H1 (cell line): ENCODE measurements around the gene THOP1. TPM values are rescaled to one million over a fixed set of nuclear protein-coding genes. Genes with fewer than 3 reads are reported as not detected.

Experiments used
- CTCF ChIA-PET: fragments of 300-600 bp; sonication (Branson Sonifier 250); formaldehyde crosslinking; loops from one replicate; lab custom pipeline; 2021; ENCODE audit not compliant: partially characterized antibody; lab: Charles Lee
- POLR2A ChIA-PET: fragments of 300-600 bp; sonication (Branson Sonifier 250); formaldehyde crosslinking; loops from one replicate; lab custom pipeline; 2021; ENCODE audit warnings: inconsistent platforms; ENCODE audit not compliant: partially characterized antibody; lab: Charles Lee
- DNase-seq, 2 experiments: peaks; one replicate each; pipeline versions ENCODE4 v3.0.0 to v3.0.0-alpha.2; 2010 to 2022; ENCODE audit warnings: low spot score in 2 of 2, low read depth in 1 of 2, mixed read lengths in 1 of 2
- FAIRE-seq: peaks from 2 replicates; lab custom pipeline; 2011; peaks lifted over from hg19 to GRCh38; lab: Jason Lieb, UNC
- H2AFZ ChIP-seq: 2 replicates; pipeline ENCODE4 v1.8.1; 2012; ENCODE audit warnings: low read length, inconsistent platforms
- H2AK5ac ChIP-seq: 2 replicates; pipeline ENCODE4 v1.6.1; 2013; ENCODE audit warnings: low read depth, low read length
- H2BK120ac ChIP-seq: replicated peaks from 2 replicates; pipeline ENCODE3; 2013; ENCODE audit warnings: low read depth, low read length, inconsistent platforms
- H2BK12ac ChIP-seq: 2 replicates; pipeline ENCODE4 v1.6.1; 2013; ENCODE audit warnings: low read depth, low read length
- H2BK15ac ChIP-seq: 2 replicates; pipeline ENCODE4 v1.6.1; 2013; ENCODE audit warnings: low read length
- H2BK20ac ChIP-seq: 2 replicates; pipeline ENCODE4 v1.6.1; 2013; ENCODE audit warnings: low read length
- H2BK5ac ChIP-seq: 2 replicates; pipeline ENCODE4 v1.6.1; 2013; ENCODE audit warnings: low read depth, low read length
- H3K14ac ChIP-seq: 2 replicates; pipeline ENCODE4 v1.6.1; 2013; ENCODE audit warnings: inconsistent platforms; ENCODE audit not compliant: insufficient read length
- H3K18ac ChIP-seq: 2 replicates; pipeline ENCODE4 v1.6.1; 2013; ENCODE audit warnings: low read length; ENCODE audit errors: extremely low read depth
- H3K23ac ChIP-seq: 2 replicates; pipeline ENCODE4 v1.6.1; 2013; ENCODE audit warnings: inconsistent platforms; ENCODE audit not compliant: insufficient read length
- H3K23me2 ChIP-seq: 2 replicates; pipeline ENCODE4 v1.6.1; 2013; ENCODE audit warnings: low read depth, low read length
- H3K27ac ChIP-seq: 2 replicates; pipeline ENCODE4 v1.6.1; 2011; ENCODE audit warnings: low read depth, low read length, inconsistent platforms
- H3K27me3 ChIP-seq, 4 experiments: replicated peaks in 1 of 4; 1 replicate in 1 of 4; 2 replicates in 3 of 4; pipeline versions ENCODE4 v1.6.1 to v1.8.1; 2011 to 2013; ENCODE audit warnings: low read length in 3 of 4, mild to moderate bottlenecking in 3 of 4, inconsistent platforms in 2 of 4, mixed read lengths in 2 of 4, moderate library complexity in 1 of 4; ENCODE audit not compliant: control insufficient read depth in 3 of 4, insufficient read depth in 3 of 4; ENCODE audit errors: extremely low read depth in 1 of 4
- H3K36me3 ChIP-seq, 4 experiments: 2 replicates each; pipeline versions ENCODE4 v1.6.1 to v1.8.1; 2011 to 2013; ENCODE audit warnings: mild to moderate bottlenecking in 4 of 4, low read length in 3 of 4, moderate library complexity in 2 of 4, control low read depth in 1 of 4, inconsistent platforms in 1 of 4; ENCODE audit not compliant: insufficient read depth in 4 of 4, control insufficient read depth in 2 of 4
- H3K4ac ChIP-seq: replicated peaks from 2 replicates; pipeline ENCODE3; 2013; ENCODE audit warnings: low read length, low read depth, mixed read lengths, inconsistent platforms; ENCODE audit not compliant: insufficient read length
- H3K4me1 ChIP-seq, 4 experiments: replicated peaks in 1 of 4; 1 replicate in 1 of 4; 2 replicates in 3 of 4; pipeline versions ENCODE4 v1.6.1 to v1.8.1; 2011 to 2013; ENCODE audit warnings: low read length in 3 of 4, inconsistent platforms in 2 of 4, mixed read lengths in 1 of 4; ENCODE audit not compliant: insufficient read depth in 4 of 4, control insufficient read depth in 3 of 4
- H3K4me2 ChIP-seq, 2 experiments: 2 replicates each; pipeline versions ENCODE4 v1.6.1 to v1.8.1; 2011 to 2013; ENCODE audit warnings: low read depth in 2 of 2, low read length in 2 of 2, control low read depth in 1 of 2, inconsistent platforms in 1 of 2, mild to moderate bottlenecking in 1 of 2; ENCODE audit not compliant: insufficient read depth in 1 of 2
- H3K4me3 ChIP-seq, 4 experiments: fragments of 200-600, 300-600 bp in 1 of 4; sonication (generic), shearing (Covaris generic), sonication (Bioruptor Twin) in 1 of 4; 2 replicates each; pipeline versions ENCODE4 v1.5.1 to v1.8.1; 2011 to 2016; ENCODE audit warnings: low read length in 4 of 4, low read depth in 3 of 4, control low read depth in 2 of 4, inconsistent platforms in 2 of 4, mild to moderate bottlenecking in 2 of 4, mixed read lengths in 1 of 4, moderate library complexity in 1 of 4; ENCODE audit not compliant: insufficient read depth in 2 of 4; ENCODE audit errors: extremely low read depth in 1 of 4
- H3K56ac ChIP-seq: replicated peaks from 2 replicates; pipeline ENCODE3; 2013; ENCODE audit warnings: low read depth, mild to moderate bottlenecking, mixed read lengths, low read length, inconsistent platforms; ENCODE audit not compliant: insufficient read length
- H3K79me1 ChIP-seq: 2 replicates; pipeline ENCODE4 v1.6.1; 2013; ENCODE audit warnings: low read depth, low read length, control low read depth
- H3K79me2 ChIP-seq, 2 experiments: 2 replicates each; pipeline versions ENCODE4 v1.6.1 to v1.8.1; 2012 to 2013; ENCODE audit warnings: low read length in 2 of 2, mild to moderate bottlenecking in 2 of 2, inconsistent platforms in 1 of 2; ENCODE audit not compliant: insufficient read depth in 2 of 2, control insufficient read depth in 1 of 2
- H3K9ac ChIP-seq, 4 experiments: replicated peaks in 1 of 4; 1 replicate in 1 of 4; 2 replicates in 3 of 4; pipeline versions ENCODE4 v1.6.1 to v1.8.1; 2011 to 2013; ENCODE audit warnings: low read depth in 3 of 4, low read length in 3 of 4, control low read depth in 2 of 4, mild to moderate bottlenecking in 2 of 4, moderate library complexity in 2 of 4, inconsistent platforms in 1 of 4; ENCODE audit errors: extremely low read depth in 1 of 4
- H3K9me3 ChIP-seq, 2 experiments: 2 replicates each; pipeline versions ENCODE4 v1.6.1 to v1.8.1; 2012 to 2013; ENCODE audit warnings: mild to moderate bottlenecking in 2 of 2, moderate library complexity in 2 of 2, control low read depth in 1 of 2, inconsistent platforms in 1 of 2, low read depth in 1 of 2, low read length in 1 of 2, mixed read lengths in 1 of 2; ENCODE audit not compliant: insufficient read depth in 2 of 2
- H4K20me1 ChIP-seq, 2 experiments: replicated peaks in 1 of 2; 2 replicates each; pipeline versions ENCODE3 to v1.8.1; 2011 to 2013; ENCODE audit warnings: inconsistent platforms in 2 of 2, low read length in 2 of 2, mild to moderate bottlenecking in 1 of 2; ENCODE audit not compliant: insufficient read depth in 2 of 2, control insufficient read depth in 1 of 2
- H4K5ac ChIP-seq: 2 replicates; pipeline ENCODE4 v1.6.1; 2013; ENCODE audit warnings: low read length, low read depth, mixed read lengths, inconsistent platforms; ENCODE audit not compliant: insufficient read length
- H4K8ac ChIP-seq: 2 replicates; pipeline ENCODE4 v1.8.0; 2013; ENCODE audit warnings: mild to moderate bottlenecking, moderate library complexity, low read length, inconsistent platforms; ENCODE audit not compliant: insufficient read depth; ENCODE audit errors: extremely low read depth
- H4K91ac ChIP-seq: replicated peaks from 2 replicates; pipeline ENCODE3; 2013; ENCODE audit warnings: low read length, mixed read lengths, inconsistent platforms; ENCODE audit not compliant: insufficient read length
- JUND ChIP-seq: IDR thresholded peaks from 2 replicates; pipeline ENCODE4 v1.6.1; 2011; ENCODE audit warnings: mild to moderate bottlenecking, improper control_type of control experiment, low read length
- MAX ChIP-seq: IDR thresholded peaks from 2 replicates; pipeline ENCODE4 v1.6.1; 2012; ENCODE audit warnings: inconsistent platforms
- TCF12 ChIP-seq: IDR thresholded peaks from 2 replicates; pipeline ENCODE4 v1.6.1; 2011; ENCODE audit warnings: low read depth, mild to moderate bottlenecking, low read length
- YY1 ChIP-seq: IDR thresholded peaks from 2 replicates; pipeline ENCODE4 v1.6.1; 2011; ENCODE audit warnings: low read depth, mild to moderate bottlenecking, low read length
- WGBS, 2 experiments: shearing (Covaris generic) in 1 of 2; methylation state at CpG; one replicate each; pipeline versions ENCODE4 v1.1.6 to v1.1.7; 2013 to 2015; ENCODE audit warnings: low lambda C conversion rate in 2 of 2, mixed read lengths in 2 of 2, inconsistent platforms in 1 of 2, low coverage in 1 of 2, missing lambda C conversion rate in 1 of 2; ENCODE audit not compliant: insufficient replicate concordance in 2 of 2, insufficient coverage in 1 of 2, insufficient read length in 1 of 2; ENCODE audit errors: extremely low coverage in 1 of 2, missing lambda C conversion rate in 1 of 2; 5-methylcytosine and 5-hydroxymethylcytosine counted together
- polyA plus RNA-seq, 7 experiments: library from polyadenylated mRNA; depleted of rRNA in 3 of 7; stranded (reverse) in 5 of 7; unstranded in 2 of 7; fragments of >200 nt in 5 of 7; fragments of 200-250 nt in 2 of 7; gene quantifications; 1 replicate in 5 of 7; 2 replicates in 1 of 7; 4 replicates in 1 of 7; pipeline versions ENCODE4 v1.2.1 to v1.2.3, GENCODE V29; 2011 to 2013; ENCODE audit warnings: missing spikeins in 2 of 7, mixed read lengths in 2 of 7
- total RNA-seq: library from RNA; stranded (reverse); fragmentation: NEBNext Ultra II Directional; extraction: Animal tissue kit (Norgen Biotek cat#: 25700); gene quantifications from 2 replicates; pipeline ENCODE4 v1.2.1, GENCODE V29; 2021

Gene THOP1
- total and polyA plus RNA-seq, 2 of the 8 experiments (the other 6 are each of a cell fraction or from before 2014, with no cell fraction given): 136 to 159 TPM

- Histone ChIP-seq H3K79me2 (peaks cover 64 to 89% of the 10 kb centered on the region in 2 experiments), H3K18ac (no peak overlapping the region), H3K23ac (no peak overlapping the region), H3K27me3 (no peaks in the 10 kb centered on the region), H3K14ac (no peak overlapping the region), H3K23me2 (no peaks in the 10 kb centered on the region), H3K4me3 (no peak overlapping the region), H2AK5ac (no peak overlapping the region), H3K4me2 (no peak overlapping the region), H3K9ac (no peak overlapping the region; a peak in 1 of 7 replicates), H3K4ac (no peak overlapping the region), H3K9me3 (no peaks in the 10 kb centered on the region), H2BK12ac (0 out of 2 replicates have a peak overlapping the region, but pooled peaks have one; percentile 17), H4K5ac (no peak overlapping the region), H2AFZ (no peak overlapping the region), H4K91ac (no peak overlapping the region), H4K20me1 (peaks cover 22 to 54% of the 10 kb centered on the region in 2 experiments), H3K36me3 (no peaks in the 10 kb centered on the region), H3K79me1 (peaks cover 22% of the 10 kb centered on the region), H2BK15ac (no peak overlapping the region), H3K27ac (no peak overlapping the region)
- ChIA-PET CTCF (interaction anchor here (1.3 to 4.4 kb wide), 2 partner anchors 26 to 127 kb away, joined by 6 to 16 read pairs; no protein-coding TSS in a partner anchor), POLR2A (interaction anchor here (0.6 to 1.1 kb wide), 2 partner anchors 8 to 167 kb away, joined by 3 to 5 read pairs; no protein-coding TSS in a partner anchor)
- no peak for FAIRE-seq
- WGBS, 2 experiments: 95% methylated on average over 17 of the region's 24 CpGs; no CpG with 5 or more reads in 1 of the 2 experiments
- TF ChIP-seq YY1 (no peak), TCF12 (no peak), MAX (no peak), JUND (no peak)
- TF ChIP-seq, all 59 proteins: peak for 0
- DNase-seq: no peak
- peak overlapping the region; percentile 71; the same call in 1 of the 2 replicates for H2BK5ac ChIP-seq
- H4K8ac ChIP-seq: peak overlapping the region; percentile 68; the same call in 1 of the 2 replicates
- H2BK20ac ChIP-seq: no peak overlapping the region
- H2BK120ac ChIP-seq: no peak overlapping the region
- no peaks in the 10 kb centered on the region; a peak in 1 of 7 replicates for H3K4me1 ChIP-seq
- H3K56ac ChIP-seq: no peak overlapping the region
Observed at GRCh38 chr19:2774953-2775555, 10.2 kb upstream of the THOP1 start.
